SK-N-SH (cell line): ENCODE measurements around the gene KCNQ5. TPM values are rescaled to one million over a fixed set of nuclear protein-coding genes. Genes with fewer than 3 reads are reported as not detected.
A peak's percentile ranks its signal among the peaks of the same experiment; 100 is the strongest.

Source experiments
- CTCF ChIA-PET: fragments of 300-600, 350-600 bp; formaldehyde crosslinking; extraction: SDS; loops from one replicate; lab custom pipeline; 2021; lab: Yijun Ruan, JAX
- POLR2A ChIA-PET: fragments of 350-600 bp; sonication (Branson Sonifier 250); formaldehyde crosslinking; extraction: SDS; loops from one replicate; lab custom pipeline; 2020; ENCODE audit warnings: antibody characterized with exemption, inconsistent platforms; lab: Yijun Ruan, JAX
- DNase-seq: peaks from one replicate; pipeline ENCODE4 v3.0.0; 2012
- H2AFZ ChIP-seq: fragments of 200-600 bp; sonication (generic); 2 replicates; pipeline ENCODE4 v1.8.1; 2016; ENCODE audit warnings: antibody characterized with exemption, mild to moderate bottlenecking, low read depth
- H3F3A ChIP-seq: fragments of 200-600 bp; sonication (generic); replicated peaks from 2 replicates; pipeline ENCODE3; 2016; ENCODE audit warnings: antibody characterized with exemption, mild to moderate bottlenecking; ENCODE audit not compliant: insufficient read depth
- H3K27ac ChIP-seq, 2 experiments: fragments of 200-500 bp in 1 of 2; fragments of 200-600 bp in 1 of 2; sonication (Bioruptor generic) in 1 of 2; sonication (generic), shearing (Covaris generic) in 1 of 2; 2 replicates each; pipeline versions ENCODE4 v1.5.1 to v1.6.1; 2014 to 2016; ENCODE audit warnings: low read depth in 2 of 2, inconsistent platforms in 1 of 2, low read length in 1 of 2, mild to moderate bottlenecking in 1 of 2, mixed read lengths in 1 of 2
- H3K27me3 ChIP-seq: fragments of 200-600 bp; sonication (generic), shearing (Covaris generic); 2 replicates; pipeline ENCODE4 v1.6.1; 2016; ENCODE audit warnings: mixed run types; ENCODE audit not compliant: insufficient read depth
- H3K36me3 ChIP-seq, 2 experiments: fragments of 200-500 bp in 1 of 2; fragments of 200-600 bp in 1 of 2; sonication (Bioruptor generic) in 1 of 2; sonication (generic) in 1 of 2; replicated peaks in 1 of 2; 2 replicates each; pipeline versions ENCODE3 to v1.5.1; 2014 to 2016; ENCODE audit warnings: low read length in 1 of 2, mild to moderate bottlenecking in 1 of 2; ENCODE audit not compliant: insufficient read depth in 2 of 2, control insufficient read depth in 1 of 2
- H3K4me1 ChIP-seq, 2 experiments: fragments of 200-500 bp in 1 of 2; fragments of 200-600 bp in 1 of 2; sonication (Bioruptor generic) in 1 of 2; sonication (generic), shearing (Covaris generic) in 1 of 2; 2 replicates each; pipeline versions ENCODE4 v1.5.1 to v1.6.1; 2014 to 2016; ENCODE audit warnings: low read depth in 1 of 2, low read length in 1 of 2, mixed run types in 1 of 2; ENCODE audit not compliant: insufficient read depth in 2 of 2, control insufficient read depth in 1 of 2
- H3K4me2 ChIP-seq: fragments of 200-600 bp; sonication (generic), shearing (Covaris generic); 2 replicates; pipeline ENCODE4 v1.6.1; 2017; ENCODE audit warnings: mixed run types
- H3K4me3 ChIP-seq, 2 experiments: fragments of 200-500 bp in 1 of 2; fragments of 200-600 bp in 1 of 2; sonication (Bioruptor generic) in 1 of 2; sonication (generic), shearing (Covaris generic) in 1 of 2; 2 replicates each; pipeline versions ENCODE4 v1.5.1 to v1.8.1; 2014 to 2016; ENCODE audit warnings: low read depth in 2 of 2, inconsistent platforms in 1 of 2, low read length in 1 of 2, mild to moderate bottlenecking in 1 of 2, mixed read lengths in 1 of 2, moderate library complexity in 1 of 2
- H3K79me2 ChIP-seq: fragments of 200-600 bp; sonication (generic); 2 replicates; pipeline ENCODE4 v1.8.1; 2017; ENCODE audit warnings: mild to moderate bottlenecking; ENCODE audit not compliant: insufficient read depth
- H3K9ac ChIP-seq: fragments of 200-600 bp; sonication (generic); 2 replicates; pipeline ENCODE4 v1.6.1; 2017; ENCODE audit warnings: mixed run types
- H3K9me2 ChIP-seq: fragments of 200-600 bp; sonication (generic); 2 replicates; pipeline ENCODE4 v1.6.1; 2017; ENCODE audit warnings: mixed run types
- H3K9me3 ChIP-seq: fragments of 200-600 bp; sonication (generic); 2 replicates; pipeline ENCODE4 v1.6.1; 2017; ENCODE audit warnings: mixed run types, mild to moderate bottlenecking, moderate library complexity
- H4K20me1 ChIP-seq: fragments of 200-600 bp; sonication (generic); 2 replicates; pipeline ENCODE4 v1.6.1; 2017; ENCODE audit warnings: mild to moderate bottlenecking, mixed run types; ENCODE audit not compliant: insufficient read depth
- CHD2 ChIP-seq: fragments of 150-350 bp; IDR thresholded peaks from 2 replicates; pipeline ENCODE4 v1.6.1; 2018; ENCODE audit warnings: low read length; ENCODE audit not compliant: partially characterized antibody
- ELF1 ChIP-seq: IDR thresholded peaks from 2 replicates; pipeline ENCODE4 v1.4.0; 2012
- EP300 ChIP-seq, 2 experiments: IDR thresholded peaks; 2 replicates each; pipeline versions ENCODE4 v1.4.0 to v1.6.1; 2012; ENCODE audit warnings: borderline replicate concordance in 1 of 2, low read depth in 1 of 2, low read length in 1 of 2
- GABPA ChIP-seq: IDR thresholded peaks from 2 replicates; pipeline ENCODE4 v1.4.0; 2012; ENCODE audit warnings: low read depth, mild to moderate bottlenecking
- GATA2 ChIP-seq: sonication (generic); formaldehyde crosslinking; IDR thresholded peaks from 2 replicates; pipeline ENCODE4 v1.5.0; 2020; ENCODE audit warnings: mild to moderate bottlenecking, missing genetic modification reagents
- IRF3 ChIP-seq: fragments of 150-350 bp; IDR thresholded peaks from 2 replicates; pipeline ENCODE4 v1.6.1; 2016; ENCODE audit warnings: mild to moderate bottlenecking, low read depth, low read length
- MAX ChIP-seq: IDR thresholded peaks from 2 replicates; pipeline ENCODE4 v1.4.0; 2012; ENCODE audit warnings: low read depth
- NRF1 ChIP-seq: IDR thresholded peaks from 2 replicates; pipeline ENCODE4 v1.6.1; 2012; ENCODE audit warnings: low read depth, mild to moderate bottlenecking, low read length
- POLR2AphosphoS5 ChIP-seq: IDR thresholded peaks from 2 replicates; pipeline ENCODE4 v1.6.1; 2012; ENCODE audit warnings: low read depth, low read length
- RFX5 ChIP-seq: IDR thresholded peaks from 2 replicates; pipeline ENCODE4 v1.6.1; 2012; ENCODE audit warnings: mild to moderate bottlenecking, improper control_type of control experiment, low read length
- RXRA ChIP-seq: IDR thresholded peaks from 2 replicates; pipeline ENCODE4 v1.4.0; 2012; ENCODE audit warnings: low read depth, mild to moderate bottlenecking, borderline replicate concordance
- TEAD4 ChIP-seq: IDR thresholded peaks from 2 replicates; pipeline ENCODE4 v1.4.0; 2012; ENCODE audit warnings: mild to moderate bottlenecking, borderline replicate concordance; ENCODE audit not compliant: insufficient read depth
- USF2 ChIP-seq: fragments of 150-350 bp; IDR thresholded peaks from 2 replicates; pipeline ENCODE4 v1.6.1; 2017; ENCODE audit warnings: antibody characterized with exemption, low read length, low read depth, borderline replicate concordance
- WGBS: methylation state at CpG from one replicate; pipeline ENCODE4 v1.1.6; 2017; ENCODE audit warnings: low lambda C conversion rate; 5-methylcytosine and 5-hydroxymethylcytosine counted together
- polyA plus RNA-seq, 3 experiments: library from polyadenylated mRNA; depleted of rRNA; stranded (reverse); fragments of >200 nt; gene quantifications; 2 replicates each; pipeline ENCODE4 v1.2.3, GENCODE V29; 2012

Gene KCNQ5
- polyA plus RNA-seq, 1 of the 3 experiments (the other 2 are of a cell fraction): 3.2 TPM

- no peak for TF ChIP-seq USF2
- no peak for TF ChIP-seq NRF1
- TF ChIP-seq GABPA: no peak
- no peak for TF ChIP-seq RXRA
- peak in 1 of 2 experiments; percentile 41; a peak in 1 of 4 replicates for TF ChIP-seq EP300 (IDR thresholded peaks at IDR 0.05; ENCODE audit: borderline replicate concordance in 1 of 2, low read depth in 1 of 2, low read length in 1 of 2)
- TF ChIP-seq CHD2: no peak
- no peak for TF ChIP-seq POLR2AphosphoS5
- TF ChIP-seq IRF3: no peak
- no peak for TF ChIP-seq MAX
- TF ChIP-seq, all 33 proteins: peak for 5
These were observed 328.4 kb downstream of the KCNQ5 start (continued) for GRCh38 chr6:72950114-72950860.

- Histone ChIP-seq H3K36me3 (no peaks in the 10 kb centered on the region), H3K9me2 (no peaks in the 10 kb centered on the region), H3K27ac (peak overlapping the region; percentile 28 to 62; a peak in 3 of 4 replicates), H4K20me1 (no peaks in the 10 kb centered on the region), H3K4me3 (no peak overlapping the region), H3K9ac (0 out of 2 replicates have a peak overlapping the region, but pooled peaks have one; percentile 3), H3K27me3 (no peaks in the 10 kb centered on the region), H3K79me2 (peaks cover 30% of the 10 kb centered on the region; the same call in 1 of the 2 replicates), H3K9me3 (no peaks in the 10 kb centered on the region), H2AFZ (no peak overlapping the region), H3F3A (peaks cover 23% of the 10 kb centered on the region), H3K4me2 (peak overlapping the region; percentile 48), H3K4me1 (peaks cover 0 to 42% of the 10 kb centered on the region in 2 experiments; a peak in 3 of 4 replicates)
- POLR2A ChIA-PET: no interaction called here
- DNase-seq: no peak
- CTCF ChIA-PET: no interaction called here
- 53% methylated on average over 2 of the region's 2 CpGs for WGBS
- no peak for TF ChIP-seq RFX5
- TF ChIP-seq TEAD4: peak; percentile 32; the same call in 1 of the 2 replicates
- TF ChIP-seq POLR2AphosphoS5: no peak
- no peak for TF ChIP-seq GABPA
- TF ChIP-seq ELF1: no peak
- TF ChIP-seq GATA2: no peak
These were observed 331.2 kb downstream of the KCNQ5 start for GRCh38 chr6:72952808-72953630.
